ENCODE results near the gene HDC. TPM values are rescaled to one million over a fixed set of nuclear protein-coding genes. Genes with fewer than 3 reads are reported as not detected.

Gene HDC
- total RNA-seq, 1 experiment from 2014 or later, result not detected

DNA sequence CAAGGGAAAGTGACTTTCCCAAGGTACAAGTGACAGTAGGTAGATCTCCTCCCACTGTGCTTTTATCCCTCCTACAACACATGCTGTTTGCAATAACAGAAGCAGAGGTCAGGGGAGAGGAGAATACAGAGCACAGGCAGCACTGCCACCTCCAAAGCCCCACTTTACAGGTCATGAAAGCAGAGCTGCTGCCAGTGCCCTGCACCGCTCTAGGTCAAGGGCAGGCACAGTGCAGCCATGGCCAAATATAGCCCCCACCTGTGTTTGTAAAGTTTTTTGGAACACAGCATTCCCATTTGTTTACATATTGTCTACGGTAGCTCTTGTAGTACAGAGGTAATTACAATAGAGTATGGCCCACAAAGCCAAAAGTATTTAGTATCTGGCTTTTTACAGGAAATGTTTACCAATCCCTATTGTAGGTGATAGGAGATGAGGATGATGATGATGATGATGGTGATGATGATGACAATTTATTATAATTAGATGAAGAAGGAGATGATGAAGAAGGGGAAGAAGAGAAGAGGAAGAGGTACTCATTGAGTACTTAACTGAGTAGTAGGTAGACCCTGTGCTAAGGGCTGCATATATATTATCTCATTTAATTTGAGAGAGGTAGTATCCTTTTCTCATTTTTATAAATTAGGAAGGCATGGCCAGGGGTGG lies 20.4 kb downstream of the HDC start:
- CTCF ChIA-PET, result no interaction called here
- Histone ChIP-seq H3K9me3 (ENCODE audit: control insufficient read depth, insufficient read depth, low read depth, low read length) (no peaks in the 10 kb centered on the region), H3K27ac (ENCODE audit: low read length) (no peak overlapping the region), H3K4me1 (ENCODE audit: control insufficient read depth, insufficient read depth, low read length) (no peaks in the 10 kb centered on the region), H3K36me3 (ENCODE audit: control insufficient read depth, insufficient read depth, low read length) (no peaks in the 10 kb centered on the region), H3K4me3 (ENCODE audit: low read depth in 2 of 2, low read length in 2 of 2) (no peak overlapping the region), H3K27me3 (ENCODE audit: control insufficient read depth, insufficient read depth, low read length) (no peaks in the 10 kb centered on the region)
- BruUV-seq (replicated peaks), result no TSS peak
- DNase-seq (ENCODE audit: low read depth, low spot score), result no peak
- TF ChIP-seq SIN3A (IDR thresholded peaks at IDR 0.05; ENCODE audit: borderline replicate concordance, insufficient read depth, low read depth, low read length) (no peak), TCF7L2 (IDR thresholded peaks at IDR 0.05; ENCODE audit: low read depth, low read length) (no peak), POLR2AphosphoS5 (IDR thresholded peaks at IDR 0.05; ENCODE audit: low read depth, low read length) (no peak)
- TF ChIP-seq, protein P1, sequence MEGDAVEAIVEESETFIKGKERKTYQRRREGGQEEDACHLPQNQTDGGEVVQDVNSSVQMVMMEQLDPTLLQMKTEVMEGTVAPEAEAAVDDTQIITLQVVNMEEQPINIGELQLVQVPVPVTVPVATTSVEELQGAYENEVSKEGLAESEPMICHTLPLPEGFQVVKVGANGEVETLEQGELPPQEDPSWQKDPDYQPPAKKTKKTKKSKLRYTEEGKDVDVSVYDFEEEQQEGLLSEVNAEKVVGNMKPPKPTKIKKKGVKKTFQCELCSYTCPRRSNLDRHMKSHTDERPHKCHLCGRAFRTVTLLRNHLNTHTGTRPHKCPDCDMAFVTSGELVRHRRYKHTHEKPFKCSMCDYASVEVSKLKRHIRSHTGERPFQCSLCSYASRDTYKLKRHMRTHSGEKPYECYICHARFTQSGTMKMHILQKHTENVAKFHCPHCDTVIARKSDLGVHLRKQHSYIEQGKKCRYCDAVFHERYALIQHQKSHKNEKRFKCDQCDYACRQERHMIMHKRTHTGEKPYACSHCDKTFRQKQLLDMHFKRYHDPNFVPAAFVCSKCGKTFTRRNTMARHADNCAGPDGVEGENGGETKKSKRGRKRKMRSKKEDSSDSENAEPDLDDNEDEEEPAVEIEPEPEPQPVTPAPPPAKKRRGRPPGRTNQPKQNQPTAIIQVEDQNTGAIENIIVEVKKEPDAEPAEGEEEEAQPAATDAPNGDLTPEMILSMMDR (IDR thresholded peaks at IDR 0.05), result no peak
- TF ChIP-seq, protein P2, sequence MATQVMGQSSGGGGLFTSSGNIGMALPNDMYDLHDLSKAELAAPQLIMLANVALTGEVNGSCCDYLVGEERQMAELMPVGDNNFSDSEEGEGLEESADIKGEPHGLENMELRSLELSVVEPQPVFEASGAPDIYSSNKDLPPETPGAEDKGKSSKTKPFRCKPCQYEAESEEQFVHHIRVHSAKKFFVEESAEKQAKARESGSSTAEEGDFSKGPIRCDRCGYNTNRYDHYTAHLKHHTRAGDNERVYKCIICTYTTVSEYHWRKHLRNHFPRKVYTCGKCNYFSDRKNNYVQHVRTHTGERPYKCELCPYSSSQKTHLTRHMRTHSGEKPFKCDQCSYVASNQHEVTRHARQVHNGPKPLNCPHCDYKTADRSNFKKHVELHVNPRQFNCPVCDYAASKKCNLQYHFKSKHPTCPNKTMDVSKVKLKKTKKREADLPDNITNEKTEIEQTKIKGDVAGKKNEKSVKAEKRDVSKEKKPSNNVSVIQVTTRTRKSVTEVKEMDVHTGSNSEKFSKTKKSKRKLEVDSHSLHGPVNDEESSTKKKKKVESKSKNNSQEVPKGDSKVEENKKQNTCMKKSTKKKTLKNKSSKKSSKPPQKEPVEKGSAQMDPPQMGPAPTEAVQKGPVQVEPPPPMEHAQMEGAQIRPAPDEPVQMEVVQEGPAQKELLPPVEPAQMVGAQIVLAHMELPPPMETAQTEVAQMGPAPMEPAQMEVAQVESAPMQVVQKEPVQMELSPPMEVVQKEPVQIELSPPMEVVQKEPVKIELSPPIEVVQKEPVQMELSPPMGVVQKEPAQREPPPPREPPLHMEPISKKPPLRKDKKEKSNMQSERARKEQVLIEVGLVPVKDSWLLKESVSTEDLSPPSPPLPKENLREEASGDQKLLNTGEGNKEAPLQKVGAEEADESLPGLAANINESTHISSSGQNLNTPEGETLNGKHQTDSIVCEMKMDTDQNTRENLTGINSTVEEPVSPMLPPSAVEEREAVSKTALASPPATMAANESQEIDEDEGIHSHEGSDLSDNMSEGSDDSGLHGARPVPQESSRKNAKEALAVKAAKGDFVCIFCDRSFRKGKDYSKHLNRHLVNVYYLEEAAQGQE (IDR thresholded peaks at IDR 0.05; ENCODE audit: insufficient read depth in 1 of 2, low read depth in 2 of 2, low read length in 1 of 2), result no peak
- POLR2A ChIA-PET, result no interaction called here
- in situ Hi-C loops (cut with HindIII; ENCODE audit: low pct_unique_long_range_greater_than_20kb, low sequenced_read_pairs) (no loop called here), intact Hi-C loops (cut with micrococcal nuclease; ENCODE audit: unreplicated experiment) (no loop called here)
- no peak for ATAC-seq

DNA sequence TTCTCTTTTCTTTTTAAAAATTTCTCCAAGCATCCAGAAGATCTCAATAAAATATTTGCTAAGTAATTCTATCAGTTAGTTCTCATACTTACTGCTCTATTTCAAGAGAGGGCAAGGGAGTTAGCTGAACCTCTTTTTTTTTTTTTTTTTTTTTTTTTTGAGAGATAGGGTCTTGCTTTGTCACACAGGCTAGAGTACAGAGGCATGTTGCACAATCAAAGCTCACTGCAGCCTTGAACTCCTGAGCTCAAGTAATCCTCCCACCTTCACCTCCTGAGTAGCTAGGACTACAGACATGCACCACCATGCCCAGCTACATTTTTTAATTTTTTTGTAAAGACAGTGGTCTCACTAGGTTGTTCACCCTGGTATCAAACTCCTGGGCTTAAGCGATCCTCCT lies 21.4 kb downstream of the HDC start:
- POLR2A ChIA-PET, result no interaction called here
- DNase-seq (ENCODE audit: low read depth, low spot score) (no peak), ATAC-seq (no peak)
- intact Hi-C loops (cut with micrococcal nuclease; ENCODE audit: unreplicated experiment), result no loop called here
- no TSS peak for BruUV-seq (replicated peaks)
- CTCF ChIA-PET, result no interaction called here
- Histone ChIP-seq H3K9me3 (ENCODE audit: control insufficient read depth, insufficient read depth, low read depth, low read length) (no peaks in the 10 kb centered on the region), H3K36me3 (ENCODE audit: control insufficient read depth, insufficient read depth, low read length) (no peaks in the 10 kb centered on the region), H3K4me3 (ENCODE audit: low read depth in 2 of 2, low read length in 2 of 2) (no peak overlapping the region), H3K27ac (ENCODE audit: low read length) (no peak overlapping the region), H3K27me3 (ENCODE audit: control insufficient read depth, insufficient read depth, low read length) (no peaks in the 10 kb centered on the region), H3K4me1 (ENCODE audit: control insufficient read depth, insufficient read depth, low read length) (no peaks in the 10 kb centered on the region)
- TF ChIP-seq, protein P2 (IDR thresholded peaks at IDR 0.05; ENCODE audit: insufficient read depth in 1 of 2, low read depth in 2 of 2, low read length in 1 of 2), result no peak
- in situ Hi-C loops (cut with HindIII; ENCODE audit: low pct_unique_long_range_greater_than_20kb, low sequenced_read_pairs), result no loop called here

Measured in Panc1 (cell line).